Fibroblast of villous mesenchyme (primary cell): ENCODE data around the gene HAS3. TPM values are rescaled to one million over a fixed set of nuclear protein-coding genes. Genes with fewer than 3 reads are reported as not detected.

ENCODE experiments used
- DNase-seq: peaks from one replicate; pipeline ENCODE4 v3.0.0-alpha.2; 2010; ENCODE audit warnings: low read depth
- H3K4me3 ChIP-seq: 2 replicates; pipeline ENCODE4 v1.5.1; 2011; ENCODE audit warnings: low read depth, mild to moderate bottlenecking, low read length
- total RNA-seq: library from RNA; depleted of rRNA; stranded (reverse); fragments of >200 nt; gene quantifications from 2 replicates; pipeline ENCODE4 v1.2.3, GENCODE V29; 2012
- TF ChIP-seq, protein P1 (sequence below): IDR thresholded peaks from 2 replicates; pipeline ENCODE4 v1.5.1; 2012; ENCODE audit warnings: low read depth, mild to moderate bottlenecking, low read length; ENCODE audit not compliant: insufficient read depth

HAS3 gene
- total RNA-seq, 1 donor: 0.43 TPM

DNA sequence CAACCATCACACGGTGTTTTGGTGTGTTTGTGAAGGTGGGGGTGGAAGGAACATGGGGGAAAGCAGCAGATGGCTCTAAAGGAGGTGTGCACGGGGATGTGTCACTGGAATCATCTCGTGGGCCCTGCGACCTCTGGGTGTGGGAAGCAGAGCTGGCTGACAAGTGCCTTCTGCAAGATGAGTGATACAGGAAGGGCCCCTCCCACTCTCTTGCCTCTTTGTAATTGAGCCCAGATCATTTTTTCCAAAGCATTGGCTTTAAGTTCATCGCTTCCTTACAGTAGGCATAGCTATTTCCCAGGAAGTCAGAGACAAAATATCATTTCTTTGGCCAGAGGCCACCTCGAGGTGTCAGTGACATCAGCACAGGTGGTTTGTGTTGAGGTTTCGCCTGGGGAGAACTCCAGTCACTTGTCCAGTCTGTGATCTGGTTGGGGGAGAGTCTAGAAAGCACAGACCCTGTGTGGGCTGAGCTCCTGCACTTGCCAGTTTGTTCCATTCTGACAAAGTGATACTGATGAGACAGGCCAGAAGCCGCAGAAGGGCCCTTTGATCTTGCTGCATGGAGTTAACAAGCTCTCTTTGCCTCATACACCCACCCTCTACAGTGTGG lies 60.9 kb downstream of the HAS3 start:
- peak; percentile 22 for DNase-seq
- no peak overlapping the region for H3K4me3 ChIP-seq
- TF ChIP-seq, protein P1, sequence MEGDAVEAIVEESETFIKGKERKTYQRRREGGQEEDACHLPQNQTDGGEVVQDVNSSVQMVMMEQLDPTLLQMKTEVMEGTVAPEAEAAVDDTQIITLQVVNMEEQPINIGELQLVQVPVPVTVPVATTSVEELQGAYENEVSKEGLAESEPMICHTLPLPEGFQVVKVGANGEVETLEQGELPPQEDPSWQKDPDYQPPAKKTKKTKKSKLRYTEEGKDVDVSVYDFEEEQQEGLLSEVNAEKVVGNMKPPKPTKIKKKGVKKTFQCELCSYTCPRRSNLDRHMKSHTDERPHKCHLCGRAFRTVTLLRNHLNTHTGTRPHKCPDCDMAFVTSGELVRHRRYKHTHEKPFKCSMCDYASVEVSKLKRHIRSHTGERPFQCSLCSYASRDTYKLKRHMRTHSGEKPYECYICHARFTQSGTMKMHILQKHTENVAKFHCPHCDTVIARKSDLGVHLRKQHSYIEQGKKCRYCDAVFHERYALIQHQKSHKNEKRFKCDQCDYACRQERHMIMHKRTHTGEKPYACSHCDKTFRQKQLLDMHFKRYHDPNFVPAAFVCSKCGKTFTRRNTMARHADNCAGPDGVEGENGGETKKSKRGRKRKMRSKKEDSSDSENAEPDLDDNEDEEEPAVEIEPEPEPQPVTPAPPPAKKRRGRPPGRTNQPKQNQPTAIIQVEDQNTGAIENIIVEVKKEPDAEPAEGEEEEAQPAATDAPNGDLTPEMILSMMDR: no peak

DNA sequence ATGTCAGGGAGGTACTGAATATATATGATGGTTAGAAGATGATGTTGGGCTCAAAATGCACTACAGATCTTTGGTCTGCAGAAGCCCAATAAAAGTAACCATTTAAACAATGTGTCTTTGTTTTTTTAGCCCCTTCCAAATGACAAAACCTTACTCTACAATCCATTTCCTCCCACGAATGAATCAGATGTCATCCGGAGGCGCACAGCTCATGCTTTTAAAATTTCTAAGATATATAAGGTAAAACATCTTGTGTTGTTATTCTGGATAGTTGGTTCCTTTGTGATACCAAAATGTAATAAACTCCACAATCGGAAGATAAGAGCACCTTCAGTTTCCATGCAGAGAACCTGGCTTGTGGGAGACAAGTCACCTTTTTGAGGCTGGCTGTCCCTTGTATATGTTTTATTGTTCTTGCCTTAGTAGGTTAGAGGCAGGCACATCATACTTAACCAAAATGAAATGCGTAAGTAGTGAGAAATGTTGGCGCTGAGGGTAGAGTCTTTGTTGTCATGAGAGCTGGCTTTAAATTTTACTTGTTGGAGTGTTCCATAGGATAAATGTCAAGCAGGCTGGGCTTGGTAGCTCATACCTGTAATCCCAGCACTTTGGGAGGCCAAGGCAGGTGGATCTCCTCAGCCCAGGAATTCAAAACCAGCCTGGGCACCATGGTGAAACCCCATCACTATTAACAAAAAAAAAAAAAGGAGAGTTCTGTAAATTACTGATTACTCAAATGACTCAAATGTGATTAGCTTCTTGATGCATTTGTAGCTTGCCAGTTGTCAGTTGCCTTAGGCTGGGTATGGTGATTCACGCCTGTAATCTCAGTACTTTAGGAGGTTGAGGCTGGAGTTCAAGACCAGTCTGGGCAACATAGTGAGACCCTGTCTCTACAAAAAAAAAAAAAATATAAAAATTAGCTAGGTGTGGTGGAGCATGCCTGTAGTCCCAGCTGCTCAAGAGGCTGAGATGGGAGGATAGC lies 61.8 kb downstream of the HAS3 start:
- TF ChIP-seq, protein P1: no peak
- no peak for DNase-seq
- no peak overlapping the region for H3K4me3 ChIP-seq

Other genes with a start within 250 kb of the HAS3 start
- 40.6 and 65.2 TPM in 2 replicates for gene CHTF8, start 26.9 kb downstream of the HAS3 start, total RNA-seq
- gene UTP4, start 27.0 kb downstream of the HAS3 start, total RNA-seq: 15.1 and 22.5 TPM in 2 replicates
- 40.9 and 73.4 TPM in 2 replicates for gene SNTB2, start 81.5 kb downstream of the HAS3 start, total RNA-seq
- 31.1 and 34.1 TPM in 2 replicates for gene VPS4A, start 205.7 kb downstream of the HAS3 start, total RNA-seq
- gene PDF, start 224.9 kb downstream of the HAS3 start, total RNA-seq: 11.7 and 18.7 TPM in 2 replicates
- gene COG8, start 233.9 kb downstream of the HAS3 start, total RNA-seq: 29.0 and 36.3 TPM in 2 replicates
- 27.1 and 35.4 TPM in 2 replicates for gene NIP7, start 234.1 kb downstream of the HAS3 start, total RNA-seq
- gene TMED6, start 246.1 kb downstream of the HAS3 start, total RNA-seq: 0.64 TPM in 1 of 2 replicates, not detected in the other